HG03196 (cell line): ENCODE measurements around the gene IL6ST.

Source experiments
- ATAC-seq: cut with Tn5 transposase; IDR thresholded peaks from one replicate; pipeline ENCODE4 v1.9.1; 2021; ENCODE audit not compliant: unreplicated experiment

The IL6ST gene

GRCh38 chr5:55923177-55923771, 71.5 kb downstream of the IL6ST start:
- ATAC-seq = no peak

DNA sequence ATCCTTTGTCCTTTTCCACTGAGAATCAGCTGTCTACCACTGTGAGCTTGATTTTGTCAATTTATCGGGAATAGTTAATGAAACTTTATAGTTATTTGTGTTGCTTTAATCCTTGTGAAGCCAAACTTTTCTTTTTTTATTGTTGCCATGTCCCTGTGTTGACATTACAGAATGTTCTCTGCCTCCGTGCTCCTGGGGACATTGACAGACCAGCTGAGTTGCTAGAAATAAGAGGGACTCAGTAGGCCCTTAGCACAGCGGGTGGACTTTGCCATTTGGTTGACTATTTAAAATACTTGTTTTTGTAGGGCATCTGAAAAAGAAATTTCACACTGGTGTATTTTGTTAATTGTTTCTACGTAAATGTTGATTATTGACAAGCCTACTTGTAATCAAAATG, 73.1 kb downstream of the IL6ST start:
- ATAC-seq = no peak

GRCh38 chr5:55920784-55921183, 74.0 kb downstream of the IL6ST start:
- no peak for ATAC-seq

DNA sequence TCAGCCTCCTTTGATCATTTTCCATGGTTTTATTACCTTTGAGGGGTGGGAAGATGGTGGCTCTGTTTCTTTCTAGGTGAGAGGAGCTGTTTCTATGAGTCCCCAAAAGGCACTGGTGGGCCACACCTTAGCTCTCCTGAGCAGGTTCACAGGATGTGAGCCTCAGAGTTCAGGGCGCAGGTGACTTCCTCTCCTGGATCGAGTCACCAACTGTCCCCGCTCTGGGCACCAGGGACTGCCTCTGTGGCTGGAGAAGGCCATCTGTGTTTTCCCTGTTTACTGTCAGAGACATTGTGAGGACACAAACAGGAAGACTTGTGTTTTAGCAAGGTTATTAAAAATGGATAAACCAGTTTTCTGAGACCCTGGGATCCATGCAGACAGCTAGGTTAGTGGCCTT, 75.1 kb downstream of the IL6ST start:
- no peak for ATAC-seq

- no peak for ATAC-seq
Measured at GRCh38 chr5:55918087-55919035, 76.4 kb downstream of the IL6ST start.

GRCh38 chr5:55917402-55918086, 77.2 kb downstream of the IL6ST start:
- ATAC-seq = no peak

- ATAC-seq = no peak
Measured at GRCh38 chr5:55916986-55917385, 77.8 kb downstream of the IL6ST start.

DNA sequence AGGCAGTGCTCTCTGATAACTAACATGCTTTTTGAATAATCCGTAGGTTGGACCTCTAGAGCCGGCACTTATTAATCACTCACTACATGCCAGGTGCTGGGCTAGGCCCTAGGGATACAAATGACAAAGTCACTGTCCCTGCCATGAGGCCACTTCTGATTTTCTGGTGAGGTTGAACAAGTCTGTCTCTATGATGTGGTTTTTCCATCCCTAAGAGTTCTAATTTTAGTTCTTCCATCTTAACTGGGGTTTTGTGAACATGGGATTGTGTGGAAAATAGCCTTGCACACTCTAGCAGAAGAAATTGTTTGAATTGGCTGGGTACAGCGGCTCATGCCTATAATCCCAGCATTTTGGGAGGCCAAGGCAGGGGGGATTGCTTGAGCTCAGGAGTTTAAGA, 79.0 kb downstream of the IL6ST start:
- ATAC-seq = no peak

GRCh38 chr5:55914971-55915370, 79.8 kb downstream of the IL6ST start:
- no peak for ATAC-seq

DNA sequence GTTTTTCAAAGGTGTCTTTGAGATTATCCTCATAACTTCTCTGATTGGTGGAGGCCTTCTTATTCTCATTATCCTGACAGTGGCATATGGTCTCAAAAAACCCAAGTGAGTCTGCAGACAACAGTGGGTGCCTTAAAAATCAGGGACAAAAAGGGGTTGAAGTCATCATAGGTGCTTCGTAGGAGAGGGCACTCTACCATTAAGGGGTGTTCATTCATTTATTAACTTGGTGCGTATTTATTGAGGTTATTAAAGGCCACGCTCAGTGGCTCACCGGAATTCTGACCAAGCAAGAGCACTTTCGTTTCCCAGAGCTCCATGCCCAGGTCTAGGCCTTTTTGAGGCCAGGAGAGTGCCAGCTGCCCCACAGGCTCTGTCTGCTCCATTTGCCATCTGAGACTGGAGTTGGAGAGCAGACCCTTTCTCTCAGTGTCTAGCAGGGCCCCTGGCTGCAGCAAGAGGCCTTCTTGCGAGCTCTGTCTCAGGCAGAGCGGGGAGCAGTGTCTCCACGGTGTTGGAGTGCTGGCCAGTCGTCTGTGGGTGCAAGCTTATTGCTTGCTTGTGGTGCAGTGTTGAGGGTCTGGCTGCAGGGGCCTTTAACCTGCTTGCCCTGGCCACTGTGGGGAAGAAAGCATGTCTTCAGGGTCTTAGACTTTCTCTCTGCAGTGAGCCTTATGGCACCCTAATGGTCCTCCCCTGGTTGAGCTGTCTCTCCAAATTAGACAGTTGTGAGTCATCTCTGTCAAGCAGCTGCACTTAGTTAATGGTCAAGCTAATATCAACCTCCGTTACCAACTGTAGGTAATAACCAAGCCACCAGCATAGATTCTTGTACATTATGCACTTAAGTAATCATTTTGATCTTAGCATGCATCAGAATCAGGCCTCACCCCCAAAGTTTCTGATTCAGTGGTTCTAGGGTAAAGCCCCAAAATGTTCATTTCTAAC, 81.0 kb downstream of the IL6ST start:
- peak; percentile 92 for ATAC-seq

DNA sequence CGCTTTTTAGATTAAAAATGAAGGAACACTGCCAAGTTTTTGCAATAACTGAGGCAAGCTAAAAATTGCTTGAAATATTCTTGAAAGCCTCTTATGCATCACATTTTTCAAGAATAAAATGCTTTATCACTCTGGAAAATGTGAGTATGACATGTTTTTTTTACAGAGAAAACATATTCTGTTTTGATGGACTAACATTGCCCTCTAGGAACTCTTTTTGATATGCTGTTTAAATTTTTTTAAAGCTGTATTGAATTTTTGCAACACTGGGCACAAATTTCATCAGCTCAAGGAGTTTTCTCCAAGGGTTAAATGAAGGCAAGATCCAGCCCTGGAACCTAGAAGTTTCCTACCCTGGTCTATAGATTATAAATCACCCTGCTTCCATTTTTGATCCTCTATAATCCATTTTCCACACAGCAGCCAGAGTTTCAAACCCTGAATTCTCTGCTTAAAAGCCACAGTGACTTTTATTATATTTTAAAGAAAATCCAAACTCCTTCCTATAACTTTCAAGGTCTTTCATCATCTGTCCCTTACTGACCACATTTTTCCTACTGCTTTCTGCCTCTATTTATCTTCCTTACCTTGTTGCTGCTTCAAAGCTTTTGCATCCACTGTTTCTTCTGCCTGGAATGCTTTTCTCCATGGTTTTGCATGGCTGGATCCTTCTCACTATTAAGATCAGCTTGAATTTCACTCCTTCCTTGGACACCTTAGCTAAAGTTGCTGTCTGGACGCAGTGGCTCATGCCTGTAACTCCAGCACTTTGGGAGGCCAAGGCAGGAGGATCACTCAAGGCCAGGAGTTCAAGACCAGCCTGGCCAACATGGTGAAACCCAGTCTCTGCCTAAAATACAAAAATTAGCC, 82.7 kb downstream of the IL6ST start:
- no peak for ATAC-seq

DNA sequence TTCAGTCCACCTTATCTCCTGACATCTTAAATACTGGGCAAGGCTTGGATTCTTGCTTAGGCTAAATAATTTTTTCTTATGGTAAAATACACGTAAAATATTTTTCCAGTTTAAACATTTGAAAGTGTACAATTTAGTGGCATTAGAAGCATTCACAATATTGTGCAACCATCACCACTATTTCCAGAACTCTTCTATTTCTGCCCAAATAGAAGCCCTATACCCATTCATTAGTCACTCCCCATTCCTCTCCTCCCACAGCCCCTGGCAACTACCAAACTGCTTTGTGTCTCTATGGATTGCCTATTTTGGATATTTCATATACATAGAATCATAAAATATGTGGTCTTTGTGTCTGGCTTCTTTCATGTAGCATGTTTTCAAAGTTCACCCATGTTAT, 86.0 kb downstream of the IL6ST start:
- ATAC-seq = no peak

DNA sequence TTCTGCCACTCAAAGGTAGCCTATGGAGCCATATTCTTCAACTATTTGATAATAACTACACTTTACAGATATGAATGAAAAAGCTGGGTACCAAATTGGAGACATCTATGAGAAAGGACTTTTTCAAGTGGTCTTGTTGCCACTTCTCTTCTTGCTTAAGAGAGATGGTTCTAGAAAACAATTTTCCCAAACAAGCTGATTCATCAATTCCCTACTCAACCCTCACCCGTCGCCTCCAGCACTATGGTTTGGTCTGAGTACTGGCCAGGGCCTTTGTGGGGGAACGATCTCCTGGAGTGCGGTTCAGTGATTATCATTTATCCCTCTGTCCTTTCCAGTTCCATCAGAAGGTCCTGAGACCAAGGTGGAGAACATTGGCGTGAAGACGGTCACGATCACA, 86.8 kb downstream of the IL6ST start:
- ATAC-seq = no peak

DNA sequence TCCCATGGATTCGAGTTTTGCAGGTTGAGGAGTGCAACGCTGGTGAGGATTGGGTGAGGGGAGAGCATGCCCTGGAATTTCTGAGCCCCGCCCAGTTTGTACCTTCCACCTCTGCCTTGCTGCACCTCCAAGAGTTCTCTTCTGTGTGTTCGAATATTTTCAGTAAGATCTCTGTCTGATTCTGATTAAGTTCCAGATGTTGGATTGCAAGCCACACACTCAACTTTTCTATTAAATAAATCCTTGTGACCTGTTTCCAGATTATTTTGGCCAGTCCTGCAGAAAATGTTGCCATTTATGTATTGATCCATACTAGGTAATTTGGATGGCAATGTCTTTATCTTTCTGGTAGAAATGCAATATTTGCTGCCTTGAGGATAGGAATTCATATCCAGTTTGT, 89.5 kb downstream of the IL6ST start:
- no peak for ATAC-seq

DNA sequence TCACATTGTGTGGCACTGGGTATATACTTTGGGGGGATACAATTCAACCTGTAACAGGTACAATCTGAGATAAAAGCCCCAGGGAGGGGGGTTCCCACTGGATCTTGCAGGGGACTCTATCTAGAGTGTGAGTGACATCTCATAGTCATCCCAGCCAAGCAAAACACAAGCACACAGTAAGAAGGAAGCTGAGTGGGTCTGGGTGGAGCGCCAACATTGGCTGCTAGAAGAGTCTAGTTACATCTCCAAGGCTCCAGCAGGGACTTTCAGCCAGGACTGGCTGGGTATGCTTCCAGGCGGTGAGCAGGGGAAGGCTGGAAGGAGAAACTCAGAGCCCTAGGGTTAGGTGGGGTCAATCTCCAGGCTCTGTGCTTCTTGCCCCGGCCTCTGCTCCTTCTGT, 90.6 kb downstream of the IL6ST start:
- no peak for ATAC-seq

GRCh38 chr5:55903121-55903701, 91.6 kb downstream of the IL6ST start:
- ATAC-seq = peak; percentile 78

DNA sequence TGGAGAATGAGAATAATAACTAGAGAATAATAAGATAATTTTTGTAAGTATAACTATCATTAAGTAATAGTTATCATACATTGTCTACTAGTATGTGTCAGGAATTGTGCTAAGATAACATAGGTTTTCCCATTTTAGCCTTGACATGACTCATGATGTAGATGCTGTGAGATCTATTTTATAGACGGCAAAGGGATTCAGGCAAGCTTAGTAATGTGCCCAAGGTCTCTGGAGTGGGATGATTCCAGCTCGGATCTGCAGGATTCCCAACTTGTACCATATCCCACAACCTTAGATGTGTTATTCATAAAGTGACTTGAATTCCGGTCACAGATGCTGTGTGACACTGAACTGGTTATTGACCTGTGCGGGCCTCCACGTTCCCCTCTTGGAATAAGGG, 92.1 kb downstream of the IL6ST start:
- ATAC-seq = no peak

DNA sequence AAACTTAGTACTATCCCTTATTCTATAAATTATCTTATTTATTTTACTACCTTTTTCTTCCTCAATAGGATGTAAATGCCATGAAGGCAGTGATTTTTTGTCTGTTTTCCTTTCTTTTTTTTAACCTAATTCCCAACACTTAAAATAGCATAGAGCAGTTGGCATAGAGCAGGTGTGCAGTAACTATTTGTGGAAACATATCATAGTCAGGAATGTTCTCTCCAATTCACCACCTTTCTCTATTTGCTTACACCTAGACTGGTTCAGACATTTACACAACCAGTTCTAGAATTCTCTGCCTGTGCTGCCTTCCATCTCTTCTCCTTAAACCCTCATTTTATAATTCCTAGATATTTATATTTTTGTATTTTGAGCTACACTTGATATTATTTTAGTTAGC, 94.0 kb downstream of the IL6ST start:
- ATAC-seq = no peak

GRCh38 chr5:55900068-55900467, 94.7 kb downstream of the IL6ST start:
- ATAC-seq = no peak

GRCh38 chr5:55899344-55899743, 95.4 kb downstream of the IL6ST start:
- ATAC-seq = no peak
